SK-N-SH (cell line): Measurements from ENCODE around the gene KCNQ2. TPM values are rescaled to one million over a fixed set of nuclear protein-coding genes. Genes with fewer than 3 reads are reported as not detected.

Experiments
- CTCF ChIA-PET: fragments of 300-600, 350-600 bp; formaldehyde crosslinking; extraction: SDS; loops from one replicate; lab custom pipeline; 2021; lab: Yijun Ruan, JAX
- POLR2A ChIA-PET: fragments of 350-600 bp; sonication (Branson Sonifier 250); formaldehyde crosslinking; extraction: SDS; loops from one replicate; lab custom pipeline; 2020; ENCODE audit warnings: antibody characterized with exemption, inconsistent platforms; lab: Yijun Ruan, JAX
- DNase-seq: peaks from one replicate; pipeline ENCODE4 v3.0.0; 2012
- H2AFZ ChIP-seq: fragments of 200-600 bp; sonication (generic); 2 replicates; pipeline ENCODE4 v1.8.1; 2016; ENCODE audit warnings: antibody characterized with exemption, mild to moderate bottlenecking, low read depth
- H3F3A ChIP-seq: fragments of 200-600 bp; sonication (generic); replicated peaks from 2 replicates; pipeline ENCODE3; 2016; ENCODE audit warnings: antibody characterized with exemption, mild to moderate bottlenecking; ENCODE audit not compliant: insufficient read depth
- H3K27ac ChIP-seq, 2 experiments: fragments of 200-500 bp in 1 of 2; fragments of 200-600 bp in 1 of 2; sonication (Bioruptor generic) in 1 of 2; sonication (generic), shearing (Covaris generic) in 1 of 2; 2 replicates each; pipeline versions ENCODE4 v1.5.1 to v1.6.1; 2014 to 2016; ENCODE audit warnings: low read depth in 2 of 2, inconsistent platforms in 1 of 2, low read length in 1 of 2, mild to moderate bottlenecking in 1 of 2, mixed read lengths in 1 of 2
- H3K27me3 ChIP-seq: fragments of 200-600 bp; sonication (generic), shearing (Covaris generic); 2 replicates; pipeline ENCODE4 v1.6.1; 2016; ENCODE audit warnings: mixed run types; ENCODE audit not compliant: insufficient read depth
- H3K36me3 ChIP-seq, 2 experiments: fragments of 200-500 bp in 1 of 2; fragments of 200-600 bp in 1 of 2; sonication (Bioruptor generic) in 1 of 2; sonication (generic) in 1 of 2; replicated peaks in 1 of 2; 2 replicates each; pipeline versions ENCODE3 to v1.5.1; 2014 to 2016; ENCODE audit warnings: low read length in 1 of 2, mild to moderate bottlenecking in 1 of 2; ENCODE audit not compliant: insufficient read depth in 2 of 2, control insufficient read depth in 1 of 2
- H3K4me1 ChIP-seq, 2 experiments: fragments of 200-500 bp in 1 of 2; fragments of 200-600 bp in 1 of 2; sonication (Bioruptor generic) in 1 of 2; sonication (generic), shearing (Covaris generic) in 1 of 2; 2 replicates each; pipeline versions ENCODE4 v1.5.1 to v1.6.1; 2014 to 2016; ENCODE audit warnings: low read depth in 1 of 2, low read length in 1 of 2, mixed run types in 1 of 2; ENCODE audit not compliant: insufficient read depth in 2 of 2, control insufficient read depth in 1 of 2
- H3K4me2 ChIP-seq: fragments of 200-600 bp; sonication (generic), shearing (Covaris generic); 2 replicates; pipeline ENCODE4 v1.6.1; 2017; ENCODE audit warnings: mixed run types
- H3K4me3 ChIP-seq, 2 experiments: fragments of 200-500 bp in 1 of 2; fragments of 200-600 bp in 1 of 2; sonication (Bioruptor generic) in 1 of 2; sonication (generic), shearing (Covaris generic) in 1 of 2; 2 replicates each; pipeline versions ENCODE4 v1.5.1 to v1.8.1; 2014 to 2016; ENCODE audit warnings: low read depth in 2 of 2, inconsistent platforms in 1 of 2, low read length in 1 of 2, mild to moderate bottlenecking in 1 of 2, mixed read lengths in 1 of 2, moderate library complexity in 1 of 2
- H3K79me2 ChIP-seq: fragments of 200-600 bp; sonication (generic); 2 replicates; pipeline ENCODE4 v1.8.1; 2017; ENCODE audit warnings: mild to moderate bottlenecking; ENCODE audit not compliant: insufficient read depth
- H3K9ac ChIP-seq: fragments of 200-600 bp; sonication (generic); 2 replicates; pipeline ENCODE4 v1.6.1; 2017; ENCODE audit warnings: mixed run types
- H3K9me2 ChIP-seq: fragments of 200-600 bp; sonication (generic); 2 replicates; pipeline ENCODE4 v1.6.1; 2017; ENCODE audit warnings: mixed run types
- H3K9me3 ChIP-seq: fragments of 200-600 bp; sonication (generic); 2 replicates; pipeline ENCODE4 v1.6.1; 2017; ENCODE audit warnings: mixed run types, mild to moderate bottlenecking, moderate library complexity
- H4K20me1 ChIP-seq: fragments of 200-600 bp; sonication (generic); 2 replicates; pipeline ENCODE4 v1.6.1; 2017; ENCODE audit warnings: mild to moderate bottlenecking, mixed run types; ENCODE audit not compliant: insufficient read depth
- ELF1 ChIP-seq: IDR thresholded peaks from 2 replicates; pipeline ENCODE4 v1.4.0; 2012
- FOXJ3 ChIP-seq: sonication (generic); formaldehyde crosslinking; IDR thresholded peaks from 2 replicates; pipeline ENCODE4 v1.5.1; 2020; ENCODE audit warnings: mild to moderate bottlenecking, missing genetic modification reagents
- FOXM1 ChIP-seq: IDR thresholded peaks from 2 replicates; pipeline ENCODE4 v1.4.0; 2012; ENCODE audit warnings: low read depth, mild to moderate bottlenecking
- GABPA ChIP-seq: IDR thresholded peaks from 2 replicates; pipeline ENCODE4 v1.4.0; 2012; ENCODE audit warnings: low read depth, mild to moderate bottlenecking
- GATA2 ChIP-seq: sonication (generic); formaldehyde crosslinking; IDR thresholded peaks from 2 replicates; pipeline ENCODE4 v1.5.0; 2020; ENCODE audit warnings: mild to moderate bottlenecking, missing genetic modification reagents
- JUND ChIP-seq: IDR thresholded peaks from 2 replicates; pipeline ENCODE4 v1.4.0; 2012
- POLR2AphosphoS5 ChIP-seq: IDR thresholded peaks from 2 replicates; pipeline ENCODE4 v1.6.1; 2012; ENCODE audit warnings: low read depth, low read length
- SIN3A ChIP-seq: IDR thresholded peaks from 2 replicates; pipeline ENCODE4 v1.6.1; 2012; ENCODE audit warnings: low read depth, mild to moderate bottlenecking, low read length, moderate library complexity, borderline replicate concordance
- TEAD4 ChIP-seq: IDR thresholded peaks from 2 replicates; pipeline ENCODE4 v1.4.0; 2012; ENCODE audit warnings: mild to moderate bottlenecking, borderline replicate concordance; ENCODE audit not compliant: insufficient read depth
- WGBS: methylation state at CpG from one replicate; pipeline ENCODE4 v1.1.6; 2017; ENCODE audit warnings: low lambda C conversion rate; 5-methylcytosine and 5-hydroxymethylcytosine counted together
- polyA plus RNA-seq, 3 experiments: library from polyadenylated mRNA; depleted of rRNA; stranded (reverse); fragments of >200 nt; gene quantifications; 2 replicates each; pipeline ENCODE4 v1.2.3, GENCODE V29; 2012
- TF ChIP-seq, protein P1 (sequence below): IDR thresholded peaks from 2 replicates; pipeline ENCODE4 v1.4.0; 2012; ENCODE audit warnings: low read depth, borderline replicate concordance

KCNQ2 gene
- polyA plus RNA-seq, 1 of the 3 experiments (the other 2 are of a cell fraction): 3.9 TPM

DNA sequence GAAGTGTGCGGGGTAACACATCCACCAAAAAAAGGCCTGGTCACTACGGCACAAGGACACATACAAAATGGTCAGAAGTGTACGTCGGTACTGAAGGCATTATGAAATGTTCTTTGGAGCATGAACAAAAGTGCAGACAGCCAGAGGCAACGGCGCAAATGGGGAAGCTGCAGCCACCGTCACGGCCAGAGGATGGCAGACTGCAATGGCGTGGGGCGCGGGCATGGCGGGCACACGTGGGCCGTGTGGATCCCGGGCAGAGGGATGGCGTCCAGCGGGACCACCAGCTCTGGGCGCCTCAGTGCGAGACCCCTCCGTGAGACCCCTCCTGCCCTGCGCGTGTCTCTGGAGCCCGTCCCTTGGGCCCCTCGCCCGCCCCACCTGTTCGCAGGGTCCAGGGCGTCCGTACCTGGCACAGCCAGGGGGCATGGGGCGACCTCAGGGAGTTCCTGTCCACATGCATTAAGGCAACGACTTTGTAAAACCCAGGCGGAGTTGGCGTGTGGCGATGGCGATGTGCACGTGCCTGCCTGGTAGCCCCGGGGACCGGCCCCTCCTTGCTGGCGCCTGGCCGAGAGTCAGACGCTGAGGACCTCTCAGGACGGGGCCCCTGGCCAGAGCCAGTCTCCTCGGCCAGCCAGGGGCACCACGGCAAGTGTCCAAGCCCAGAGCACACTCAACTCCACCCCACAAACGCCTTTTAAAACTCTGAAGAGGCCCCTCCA lies 71.8 kb downstream of the KCNQ2 start:
- CTCF ChIA-PET: interaction anchor here (0.6 to 9.1 kb wide), 12 partner anchors 12 to 177 kb away, joined by 3 to 92 read pairs (median 4); partner anchors contain the start of gene PPDPF
- WGBS: 6% methylated on average over 25 of the region's 44 CpGs

DNA sequence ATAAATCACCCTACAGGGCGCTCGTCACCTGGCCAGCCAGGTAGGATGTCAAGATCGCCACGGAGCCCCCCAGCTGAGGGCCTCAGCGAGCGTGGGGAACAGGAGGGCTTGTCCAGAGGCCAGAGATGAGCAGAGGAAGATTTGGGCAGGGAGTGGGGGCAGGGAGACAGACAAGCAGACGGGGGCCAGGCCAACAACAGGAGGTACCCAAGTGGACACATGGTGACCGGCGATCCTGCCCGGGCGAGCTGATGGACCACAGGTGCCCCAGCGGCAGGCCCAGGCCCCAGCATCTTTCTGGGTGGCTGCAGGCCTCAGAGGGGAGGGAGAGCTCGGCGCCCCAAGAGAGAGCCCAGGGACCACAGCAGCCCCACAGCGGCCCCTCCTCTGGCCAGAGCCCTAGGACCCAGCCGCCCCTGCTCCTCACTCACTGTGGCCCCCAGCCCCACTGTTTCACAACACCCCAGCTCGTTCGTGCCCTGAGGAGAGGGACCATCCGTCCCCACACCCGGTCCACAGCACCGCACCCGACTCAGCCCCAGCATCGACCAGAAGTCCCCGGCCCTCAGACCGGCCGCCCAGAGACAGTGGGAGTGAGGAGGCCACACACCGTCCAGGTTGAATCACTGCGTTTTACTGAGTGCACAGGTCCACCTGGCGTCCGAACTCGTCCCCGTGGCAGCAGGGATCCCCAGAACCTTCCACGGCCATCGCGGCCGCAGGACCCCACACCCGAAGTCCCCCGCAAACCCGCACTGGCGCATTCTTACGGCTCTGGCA lies 72.7 kb downstream of the KCNQ2 start:
- POLR2A ChIA-PET: interaction anchor here (0.7 kb wide), 1 partner anchor 102 kb away, joined by 3 read pairs; no protein-coding TSS in a partner anchor
- Histone ChIP-seq H3K27me3 (peaks cover 55% of the 10 kb centered on the region), H2AFZ (no peak overlapping the region), H3K4me2 (no peak overlapping the region), H3K9me2 (no peaks in the 10 kb centered on the region), H3K4me1 (peaks cover 0 to 38% of the 10 kb centered on the region in 2 experiments; a peak in 1 of 4 replicates), H3K9me3 (no peaks in the 10 kb centered on the region), H3F3A (no peaks in the 10 kb centered on the region), H3K9ac (no peak overlapping the region), H3K36me3 (no peaks in the 10 kb centered on the region), H3K79me2 (no peaks in the 10 kb centered on the region), H3K27ac (no peak overlapping the region), H4K20me1 (no peaks in the 10 kb centered on the region), H3K4me3 (no peak overlapping the region)
- CTCF ChIA-PET: interaction anchor here (0.9 to 9.1 kb wide), 9 partner anchors 18 to 176 kb away, joined by 3 to 92 read pairs (median 5); partner anchors contain the start of gene PPDPF
- no peak for DNase-seq
- 27% methylated on average over 28 of the region's 41 CpGs for WGBS
- TF ChIP-seq POLR2AphosphoS5 (no peak), SIN3A (no peak), GABPA (no peak), JUND (no peak), FOXM1 (no peak), FOXJ3 (CRISPR knock-in tag) (no peak), TEAD4 (no peak)
- TF ChIP-seq, protein P1, sequence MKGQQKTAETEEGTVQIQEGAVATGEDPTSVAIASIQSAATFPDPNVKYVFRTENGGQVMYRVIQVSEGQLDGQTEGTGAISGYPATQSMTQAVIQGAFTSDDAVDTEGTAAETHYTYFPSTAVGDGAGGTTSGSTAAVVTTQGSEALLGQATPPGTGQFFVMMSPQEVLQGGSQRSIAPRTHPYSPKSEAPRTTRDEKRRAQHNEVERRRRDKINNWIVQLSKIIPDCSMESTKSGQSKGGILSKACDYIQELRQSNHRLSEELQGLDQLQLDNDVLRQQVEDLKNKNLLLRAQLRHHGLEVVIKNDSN: no peak

More for the DNA sequence above, 71.8 kb downstream of the KCNQ2 start:
- no peaks in the 10 kb centered on the region for H3K79me2 ChIP-seq
- H2AFZ ChIP-seq: no peak overlapping the region
- H4K20me1 ChIP-seq: no peaks in the 10 kb centered on the region
- no peaks in the 10 kb centered on the region for H3K9me3 ChIP-seq
- DNase-seq: peak; percentile 80
- H3K4me1 ChIP-seq: peaks cover 0 to 38% of the 10 kb centered on the region in 2 experiments; a peak in 1 of 4 replicates
- no peak overlapping the region for H3K9ac ChIP-seq
- H3K4me2 ChIP-seq: no peak overlapping the region
- TF ChIP-seq SIN3A: no peak
- no peak for TF ChIP-seq GATA2 (CRISPR knock-in tag)
- no peak for TF ChIP-seq ELF1
- no peaks in the 10 kb centered on the region for H3F3A ChIP-seq
- POLR2A ChIA-PET: no interaction called here
- no peaks in the 10 kb centered on the region for H3K9me2 ChIP-seq
- peaks cover 55% of the 10 kb centered on the region for H3K27me3 ChIP-seq
- H3K27ac ChIP-seq: no peak overlapping the region
- H3K36me3 ChIP-seq: no peaks in the 10 kb centered on the region
- no peak overlapping the region; a peak in 1 of 4 replicates for H3K4me3 ChIP-seq
